ELF-1 (cell line): ENCODE results near the gene ADGRE2.
"Not testable (repeated sequence)": the region's sequence is repeated elsewhere in the genome, so short reads cannot be mapped to it uniquely, and the experiment has no call there.

Source experiments
- DNase-seq: peaks from one replicate; pipeline ENCODE4 v3.0.0-alpha.2; 2016; ENCODE audit warnings: low read depth, low spot score

ADGRE2 gene

GRCh38 chr19:14778110-14778845 lies at the start of gene ADGRE2:
TSS of gene ADGRE2 (minus strand) at chr19:14778560. CDS start at chr19:14776756, 1,804 bp downstream.
- DNase-seq = not testable (repeated sequence)

GRCh38 chr19:14826006-14826405 lies 47.6 kb upstream of the ADGRE2 start:
- no peak for DNase-seq

- DNase-seq = no peak
These were observed 43.6 kb upstream of the ADGRE2 start for GRCh38 chr19:14821937-14822336.

GRCh38 chr19:14818588-14818987 lies 40.2 kb upstream of the ADGRE2 start:
- no peak for DNase-seq

GRCh38 chr19:14817052-14817451 lies 38.7 kb upstream of the ADGRE2 start:
- no peak for DNase-seq

- no peak for DNase-seq
These were observed 36.8 kb upstream of the ADGRE2 start for GRCh38 chr19:14814982-14815652.

- no peak for DNase-seq
These were observed 31.1 kb upstream of the ADGRE2 start for GRCh38 chr19:14809272-14810057.

- no peak for DNase-seq
These were observed 26.4 kb upstream of the ADGRE2 start for GRCh38 chr19:14804765-14805164.

- no peak for DNase-seq
These were observed 20.4 kb upstream of the ADGRE2 start for GRCh38 chr19:14798760-14799159.

- DNase-seq = no peak
These were observed 17.7 kb upstream of the ADGRE2 start for GRCh38 chr19:14796021-14796420.

- no peak for DNase-seq
These were observed 16.8 kb upstream of the ADGRE2 start for GRCh38 chr19:14795078-14795721.

- not testable (repeated sequence) for DNase-seq
These were observed 13.9 kb upstream of the ADGRE2 start for GRCh38 chr19:14792250-14792649.

- DNase-seq = peak; percentile 79
These were observed 8.1 kb upstream of the ADGRE2 start for GRCh38 chr19:14786421-14786851.

GRCh38 chr19:14785102-14785793 lies 6.9 kb upstream of the ADGRE2 start:
- DNase-seq = not testable (repeated sequence)

GRCh38 chr19:14784730-14785101 lies 6.4 kb upstream of the ADGRE2 start:
- DNase-seq = not testable (repeated sequence)

- DNase-seq = not testable (repeated sequence)
These were observed 5.1 kb upstream of the ADGRE2 start for GRCh38 chr19:14783410-14783998.

GRCh38 chr19:14782626-14783409 lies 4.5 kb upstream of the ADGRE2 start:
- DNase-seq = no peak

GRCh38 chr19:14781713-14782536 lies 3.6 kb upstream of the ADGRE2 start:
- not testable (repeated sequence) for DNase-seq

GRCh38 chr19:14780622-14781225 lies 2.4 kb upstream of the ADGRE2 start:
- DNase-seq = not testable (repeated sequence)
